ENCODE measurements around the gene CLHC1. TPM values are rescaled to one million over a fixed set of nuclear protein-coding genes. Genes with fewer than 3 reads are reported as not detected.

CLHC1 gene
- total and polyA plus RNA-seq, 8 donors = 1.9 to 43.9 (median 6.8) TPM

Other genes with a start within 250 kb of the CLHC1 start
- 100 to 1,000 TPM; 114 to 463 (median 173) TPM for gene RTN4, start 181.8 kb downstream of the CLHC1 start, total RNA-seq
- gene RTN4, start 181.8 kb downstream of the CLHC1 start, polyA plus RNA-seq = 100 to 1,000 TPM in 1 of 3 donors, 10 to 100 TPM in 2; 40.8 to 116 (median 48.7) TPM
- 1,000 to 10,000 TPM in 2 of 5 donors, 100 to 1,000 TPM in 3; 319 to 1,379 (median 908) TPM for gene RPS27A, start 395 bp upstream of the CLHC1 start, total RNA-seq
- gene RPS27A, start 395 bp upstream of the CLHC1 start, polyA plus RNA-seq = 1,000 to 10,000 TPM; 2,310 to 3,642 (median 2,683) TPM
- 10 to 100 TPM in 3 of 5 donors, 1 to 10 TPM in 2; 7.1 to 32.1 (median 20.9) TPM for gene MTIF2, start 36.9 kb upstream of the CLHC1 start, total RNA-seq
- 10 to 100 TPM; 19.5 to 22.5 (median 21.3) TPM for gene MTIF2, start 36.9 kb upstream of the CLHC1 start, polyA plus RNA-seq
- 10 to 100 TPM; 14.5 to 95.1 (median 63.3) TPM for gene CCDC88A, start 187.6 kb upstream of the CLHC1 start, total RNA-seq
- 1 to 10 TPM; 6.2 to 9.0 (median 6.2) TPM for gene CCDC88A, start 187.6 kb upstream of the CLHC1 start, polyA plus RNA-seq

All from stomach (tissue), 8 donors.